ENCODE measurements around the gene HABP2.

HABP2 gene

DNA sequence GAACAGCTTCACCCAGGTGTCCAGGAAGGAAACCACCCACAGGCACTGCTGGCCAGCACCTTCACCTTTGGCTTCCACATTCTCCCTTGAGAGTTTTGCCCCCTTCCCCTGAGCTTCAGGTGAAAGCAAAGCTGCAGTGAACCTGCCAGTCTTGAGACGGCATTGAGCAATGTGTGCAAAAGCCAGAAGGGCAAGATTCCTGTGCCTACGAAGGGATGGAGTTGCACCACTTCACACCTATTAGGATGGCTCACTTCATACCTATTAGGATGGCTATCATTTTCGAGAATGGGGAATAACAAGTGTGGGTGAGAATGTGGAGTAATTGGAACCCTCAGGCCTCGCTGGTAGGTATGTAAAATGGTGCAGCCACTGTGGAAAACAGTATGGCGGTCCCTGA, 7.2 kb downstream of the HABP2 start:
- DNase-seq = no peak

DNA sequence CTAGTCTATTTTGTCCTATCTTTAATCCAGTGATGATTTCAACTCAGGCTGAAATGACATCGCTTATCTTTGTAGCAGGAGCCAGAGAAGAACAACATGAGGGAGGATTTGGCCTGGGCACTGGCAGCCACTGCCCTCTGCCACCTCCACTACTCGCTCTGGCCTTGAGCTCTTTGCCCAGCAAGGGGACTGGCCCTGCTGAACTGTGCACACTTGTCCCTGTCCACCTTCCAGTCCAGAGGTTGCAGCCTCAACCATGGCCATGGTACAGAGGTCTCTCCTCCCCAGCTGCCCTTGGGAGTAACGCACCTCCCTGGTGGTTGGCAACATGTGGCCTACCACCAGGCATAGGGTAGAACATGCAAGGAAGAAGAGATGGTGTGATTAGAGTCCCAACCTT, 8.4 kb downstream of the HABP2 start:
- no peak for DNase-seq

DNA sequence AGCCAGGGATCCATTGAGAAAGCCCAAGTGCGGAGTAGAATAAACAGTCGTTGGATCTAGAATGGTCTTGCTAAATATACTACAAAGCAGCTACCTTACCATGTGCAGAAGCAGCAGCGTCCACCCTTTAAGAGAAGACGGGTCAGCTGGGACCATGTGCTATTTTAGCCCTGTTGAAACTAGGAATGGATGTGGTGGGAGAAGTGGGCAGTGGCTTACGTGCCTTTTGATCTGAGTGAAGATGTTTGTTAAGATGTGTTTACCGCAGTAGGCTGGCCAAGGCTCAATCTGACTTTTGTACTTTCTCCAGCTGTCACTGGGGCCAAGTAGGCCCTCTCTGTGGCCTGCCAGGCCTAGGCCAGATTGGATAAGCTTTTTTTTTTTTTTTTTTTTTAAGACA, 9.2 kb downstream of the HABP2 start:
- DNase-seq = no peak

DNA sequence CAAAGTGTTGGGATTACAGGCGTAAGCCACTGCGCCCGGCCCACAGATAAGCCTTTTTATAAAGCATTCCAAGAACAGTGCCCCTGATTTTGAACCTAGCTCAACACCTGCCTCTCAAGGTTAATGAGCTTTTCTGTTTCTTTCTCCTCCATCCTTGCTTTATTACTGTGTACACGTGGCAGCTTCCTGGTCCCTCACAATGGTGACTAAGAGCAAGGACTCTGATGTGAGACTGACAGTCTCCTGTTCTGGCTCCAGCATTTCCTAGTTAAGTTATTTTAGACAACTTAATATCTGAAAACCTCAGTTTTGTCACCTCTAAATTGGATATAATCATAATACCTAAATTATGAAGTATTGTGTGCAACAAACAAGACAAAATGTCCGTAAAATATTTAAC, 9.9 kb downstream of the HABP2 start:
- DNase-seq = no peak

DNA sequence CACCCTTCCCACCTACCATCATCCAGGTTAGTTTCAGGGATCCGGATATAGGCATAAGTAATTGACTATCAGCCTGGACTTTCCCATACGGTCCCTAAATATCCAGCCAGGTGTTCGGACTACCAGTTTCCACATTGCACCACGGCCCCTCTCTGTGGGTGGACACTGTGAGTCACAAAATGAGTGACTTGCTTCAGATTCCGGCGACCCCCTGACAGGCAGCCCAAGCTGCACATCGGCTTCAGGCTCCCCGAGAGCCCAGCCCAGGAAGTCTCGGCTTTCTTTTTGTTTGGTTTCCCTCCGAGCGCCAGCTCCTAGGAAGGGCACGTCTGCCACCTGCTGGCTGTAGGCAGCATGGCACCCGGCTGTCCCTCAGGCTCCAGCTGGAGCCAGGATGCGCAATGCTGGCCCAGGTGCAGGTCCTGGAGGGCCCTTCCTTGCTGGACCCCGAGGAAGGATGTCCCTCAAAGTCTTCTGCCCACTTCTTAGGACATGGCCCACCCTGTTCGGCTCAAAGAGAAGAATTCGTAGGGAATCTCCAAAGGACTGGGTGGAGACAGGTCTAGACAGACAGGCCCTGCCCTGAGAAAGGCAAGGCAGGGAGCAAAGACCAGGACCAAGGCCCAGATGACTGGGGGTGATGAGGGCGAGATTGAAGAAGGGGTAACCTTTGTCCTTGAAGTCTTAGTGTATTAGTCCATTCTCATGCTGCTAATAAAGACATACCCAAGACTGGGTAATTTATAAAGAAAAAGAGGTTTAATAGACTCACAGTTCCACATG, 10.6 kb downstream of the HABP2 start:
- peak; percentile 35 for DNase-seq

DNA sequence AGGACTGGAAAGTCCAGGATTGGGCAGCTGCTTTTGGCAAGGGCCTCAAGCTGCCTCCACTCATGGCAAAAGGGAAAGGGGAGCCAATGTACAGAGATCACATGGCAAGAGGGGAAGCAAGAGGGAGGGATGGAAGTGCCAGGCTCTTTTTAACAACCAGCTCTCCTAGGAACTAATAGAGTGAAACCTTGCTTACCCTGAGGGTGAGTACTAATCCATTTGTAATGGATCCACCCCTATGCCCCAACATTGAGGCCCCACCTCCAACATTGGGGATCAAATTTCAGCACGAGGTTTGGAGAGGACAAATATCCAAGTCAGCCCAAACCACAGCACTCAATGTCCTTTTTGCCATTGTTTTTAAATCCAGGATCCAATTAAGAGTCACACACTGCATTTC, 12.5 kb downstream of the HABP2 start:
- no peak for DNase-seq

GRCh38 chr10:113566888-113567287, 14.0 kb downstream of the HABP2 start:
- DNase-seq = no peak

GRCh38 chr10:113569576-113569975, 16.7 kb downstream of the HABP2 start:
- no peak for DNase-seq

DNA sequence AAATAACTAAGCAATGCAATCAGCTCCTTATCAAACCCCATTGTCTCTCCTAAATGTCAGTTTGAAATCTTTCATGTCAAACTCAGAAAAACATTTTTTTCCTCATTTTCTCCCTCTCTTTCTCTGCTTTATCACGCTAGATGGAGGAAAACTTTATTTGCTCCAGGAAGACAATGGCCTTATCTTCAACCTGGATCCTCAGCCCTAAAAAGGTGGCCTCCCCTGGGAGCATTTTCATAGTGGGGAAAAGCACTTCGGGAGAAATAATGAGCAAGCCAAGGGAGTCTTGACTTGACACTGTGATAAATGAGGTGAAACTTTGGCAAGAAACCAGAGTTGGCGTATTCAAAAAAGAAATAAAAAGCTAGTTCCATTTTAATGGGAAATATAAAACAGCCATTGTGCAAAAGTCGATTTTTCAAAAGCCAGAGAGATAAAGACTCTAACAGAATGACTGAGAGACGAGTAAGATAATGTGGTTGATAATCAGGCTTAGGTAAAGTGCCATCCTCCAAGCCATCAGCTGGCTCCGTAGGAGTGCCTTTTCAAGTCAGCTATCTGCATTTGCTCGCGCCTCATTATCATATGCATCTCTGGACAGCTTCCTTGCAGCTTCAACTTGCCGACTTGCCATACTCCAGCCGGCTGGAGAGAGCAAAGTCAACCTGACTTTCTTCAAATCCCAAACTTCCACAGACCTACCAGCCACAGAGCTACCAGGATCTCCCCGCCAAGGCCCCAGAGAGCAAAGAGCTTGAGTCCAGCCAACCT, 19.9 kb downstream of the HABP2 start:
- DNase-seq = no peak

GRCh38 chr10:113573368-113573767, 20.5 kb downstream of the HABP2 start:
- DNase-seq = no peak

GRCh38 chr10:113576852-113577251, 24.0 kb downstream of the HABP2 start:
- no peak for DNase-seq

DNA sequence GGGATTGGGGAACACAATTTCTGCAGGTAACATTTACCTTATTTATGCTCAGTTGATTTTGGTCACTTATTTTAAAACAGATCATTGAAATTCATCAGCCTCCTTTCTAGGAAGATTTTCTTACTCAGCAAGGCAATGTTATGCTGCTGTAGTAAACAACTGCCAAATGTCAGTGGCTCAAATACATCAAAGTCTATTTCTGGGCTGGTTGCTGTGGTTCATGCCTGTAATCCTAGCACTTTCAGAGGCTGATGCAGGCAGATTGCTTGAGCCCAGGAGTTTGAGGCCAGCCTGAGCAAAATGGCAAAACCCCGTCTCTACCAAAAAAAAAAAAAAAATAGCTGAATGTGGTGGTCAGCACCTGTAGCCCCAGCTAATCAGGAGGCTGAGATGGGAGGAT, 25.9 kb downstream of the HABP2 start:
- DNase-seq = no peak

GRCh38 chr10:113581092-113581491, 28.2 kb downstream of the HABP2 start:
- DNase-seq = no peak

- DNase-seq = no peak
Measured at GRCh38 chr10:113583571-113583970, 30.7 kb downstream of the HABP2 start.

DNA sequence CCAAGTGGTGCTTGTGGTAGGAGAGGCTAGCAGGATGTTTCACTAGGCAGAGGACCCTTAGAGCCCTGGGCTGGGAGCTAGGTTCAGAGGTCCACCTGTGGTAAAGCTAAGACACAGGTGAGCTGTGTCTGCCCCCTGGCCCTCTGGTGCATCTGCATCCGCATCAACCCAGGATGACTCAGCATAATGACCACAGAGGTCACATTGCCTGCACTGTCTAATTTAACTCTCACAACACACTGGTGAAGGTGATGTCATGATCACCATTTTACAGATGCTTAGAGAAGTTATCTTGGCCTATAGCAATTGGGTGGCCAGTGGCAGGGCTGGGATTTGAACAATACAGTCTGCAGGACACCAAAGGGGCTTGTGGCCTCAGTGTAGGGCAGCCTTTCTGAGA, 33.1 kb downstream of the HABP2 start:
- DNase-seq = no peak

DNA sequence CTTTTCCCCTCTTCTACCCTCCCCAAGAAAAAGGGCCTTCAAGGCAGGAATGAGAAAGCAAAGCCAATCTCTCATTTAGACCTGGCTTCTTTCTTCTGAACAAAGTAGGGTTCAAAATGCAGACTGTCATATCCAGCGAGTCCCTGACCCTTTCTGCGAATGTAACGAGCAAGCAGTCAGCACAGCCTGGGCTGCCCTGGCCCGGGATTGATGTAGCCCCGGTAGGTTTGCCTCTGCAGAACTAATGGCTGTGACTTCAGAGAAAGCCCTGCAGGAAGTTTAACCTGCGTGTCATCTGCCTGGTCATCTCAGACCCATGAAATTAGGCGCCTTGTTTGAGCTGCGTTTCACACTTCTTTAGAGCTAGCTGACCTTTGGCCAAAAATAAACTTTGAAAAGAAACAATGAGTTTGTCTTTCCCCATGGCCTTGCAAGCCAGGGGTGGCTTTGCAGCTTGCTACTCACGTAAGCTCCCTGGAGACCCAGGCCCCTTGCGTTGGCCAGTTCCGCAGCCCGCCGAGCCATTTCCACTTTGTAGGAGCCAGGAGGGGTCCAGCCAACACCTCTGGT, 36.4 kb downstream of the HABP2 start:
- no peak for DNase-seq

- DNase-seq = no peak
Measured at GRCh38 chr10:113590581-113590980, 37.7 kb downstream of the HABP2 start.

DNA sequence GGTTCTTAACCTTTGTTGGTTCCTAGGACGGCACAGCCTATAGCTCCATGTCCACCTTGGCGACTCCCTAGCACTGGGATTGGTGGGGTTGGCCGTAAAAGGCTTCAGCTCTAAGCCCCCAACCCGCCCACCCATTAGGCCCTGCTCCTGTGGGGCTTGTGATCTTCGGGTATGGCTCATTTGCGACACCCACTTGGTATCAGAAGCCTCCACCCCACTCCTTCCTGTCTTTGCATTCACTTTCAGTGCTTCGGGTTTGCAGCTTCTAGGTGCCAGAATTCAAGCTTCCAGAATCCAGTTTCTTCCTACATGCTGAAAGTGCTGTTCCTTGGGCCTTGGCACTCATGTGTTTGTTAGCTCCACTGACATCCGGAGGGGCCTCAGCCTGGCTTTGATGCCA, 39.5 kb downstream of the HABP2 start:
- DNase-seq = no peak

- DNase-seq = no peak
Measured at GRCh38 chr10:113594652-113595051, 41.8 kb downstream of the HABP2 start.

DNA sequence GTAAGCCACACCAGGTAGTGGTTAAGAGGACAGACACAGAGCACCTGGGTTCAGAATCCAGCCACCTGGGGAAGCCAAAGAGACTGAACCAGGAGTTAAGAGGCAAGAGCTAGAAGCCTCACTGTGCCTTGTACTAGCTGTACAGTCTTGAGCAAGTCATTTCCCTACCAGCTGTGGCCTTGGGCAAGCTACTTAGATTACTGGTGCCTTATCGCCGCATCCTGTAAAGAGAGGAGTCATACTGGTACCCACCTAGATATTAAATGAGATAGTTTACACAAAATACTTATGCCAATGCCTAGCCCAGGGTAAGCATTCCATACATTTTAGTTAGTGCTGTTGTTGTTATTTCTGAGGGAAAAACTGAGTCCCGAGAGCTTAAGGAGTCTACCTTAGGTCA, 47.7 kb downstream of the HABP2 start:
- no peak for DNase-seq

GRCh38 chr10:113603057-113603777, 50.4 kb downstream of the HABP2 start:
- no peak for DNase-seq

DNA sequence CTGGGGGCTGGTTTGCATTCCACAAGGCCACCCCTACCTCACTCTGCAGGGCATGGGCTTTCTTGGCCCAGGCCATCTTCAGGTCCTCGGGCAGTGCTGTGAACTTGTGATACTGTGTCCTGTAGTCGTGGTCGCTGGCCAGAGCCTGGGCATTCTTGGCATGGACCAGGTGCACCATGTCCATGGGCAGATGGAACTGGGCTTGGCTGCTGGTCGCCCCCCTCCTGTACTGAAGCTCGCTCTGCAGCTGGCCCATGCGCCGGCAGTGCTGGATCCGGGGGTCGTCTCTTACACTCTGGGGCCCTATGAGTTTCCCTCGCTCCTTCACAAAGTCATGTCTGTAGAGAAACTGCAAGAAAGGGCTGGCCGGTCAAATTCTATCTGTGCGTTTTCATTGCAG, 51.7 kb downstream of the HABP2 start:
- no peak for DNase-seq

- DNase-seq = no peak
Measured at GRCh38 chr10:113605268-113605978, 52.6 kb downstream of the HABP2 start.

All from NCI-H526 treated with DMSO at 0.1 percent for 48 hours (cell line).